ENCODE results near the gene LSM7. TPM values are rescaled to one million over a fixed set of nuclear protein-coding genes. Genes with fewer than 3 reads are reported as not detected.

Gene LSM7
- total and polyA plus RNA-seq, 9 of the 15 experiments (the other 6 are each of a cell fraction or from before 2014, with no cell fraction given) = 40.5 to 690 (median 265) TPM

DNA sequence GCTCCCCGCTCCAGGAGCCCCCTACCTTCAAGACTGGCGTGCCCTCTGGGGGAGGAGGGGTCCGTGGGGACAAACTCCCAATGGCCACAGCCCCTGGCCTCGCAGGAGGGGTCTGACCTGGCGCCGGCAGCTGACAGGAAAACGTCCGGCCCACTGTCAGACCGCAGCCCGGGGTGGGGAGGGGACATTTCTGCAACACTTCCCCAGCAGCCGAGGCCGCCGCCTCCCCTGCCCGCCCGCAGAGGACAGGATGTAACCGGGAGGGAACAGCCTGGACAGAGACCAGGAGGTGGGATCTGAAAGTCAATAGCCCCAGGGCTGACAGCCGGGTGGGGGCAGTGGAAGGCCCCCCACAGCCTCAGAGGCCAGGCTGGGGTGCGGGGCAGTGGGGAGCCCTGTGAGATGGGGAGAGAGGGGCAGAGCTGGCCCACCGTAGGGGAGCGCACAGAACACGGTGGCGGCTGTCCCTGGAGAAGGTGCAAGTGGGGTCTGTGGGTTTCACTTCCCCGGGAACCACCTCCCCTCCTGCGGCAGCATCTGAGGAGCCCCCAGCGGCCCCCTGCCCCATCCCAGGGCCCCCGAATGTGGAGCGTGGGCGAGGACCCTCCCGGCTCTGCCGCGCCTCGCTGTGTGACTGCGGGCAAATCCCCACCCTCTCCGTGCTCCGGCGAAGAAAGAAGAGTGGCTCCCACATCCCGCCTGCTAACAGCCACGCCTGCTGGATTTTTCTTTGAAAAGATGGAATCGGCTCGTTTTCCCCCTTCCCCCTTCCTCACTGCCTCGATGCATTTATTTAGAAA, 46.1 kb downstream of the LSM7 start, which contains the start of gene PEAK3:
PEAK3 (minus strand) TSS at position 114 of the 800 bp plus-strand sequence. CDS start 1,244 bp downstream, outside the sequence.
- no TSS peak for BruUV-seq (replicated peaks)
- Histone ChIP-seq H4K20me1 (replicated peaks; ENCODE audit: control insufficient read depth, insufficient read depth, low read length) (no peaks in the 10 kb centered on the region), H3K9me1 (ENCODE audit: control insufficient read depth, insufficient read depth, low read length) (no peaks in the 10 kb centered on the region), H3K79me2 (ENCODE audit: control insufficient read depth, insufficient read depth, low read length) (no peaks in the 10 kb centered on the region), H3K9ac (ENCODE audit: insufficient read depth in 1 of 2, low read depth in 2 of 2, low read length in 2 of 2) (peak within 1 kb of the TSS in 1 of 2 experiments; percentile 90; a peak in 3 of 4 replicates), H3K9me3 (replicated peaks; ENCODE audit: control insufficient read depth, insufficient read depth, low read depth, low read length) (no peaks in the 10 kb centered on the region), H3K36me3 (ENCODE audit: control insufficient read depth, insufficient read depth, low read length) (no peaks in the 10 kb centered on the region), H3K27ac (ENCODE audit: extremely low read depth, low read depth, low read length) (peak within 1 kb of the TSS; percentile 10; the same call in 1 of the 3 replicates), H2AFZ (ENCODE audit: low read depth, low read length) (peak within 1 kb of the TSS; percentile 49), H3K4me2 (ENCODE audit: insufficient read depth, low read length) (peak within 1 kb of the TSS; percentile 35), H3K4me1 (replicated peaks in 1 of 2; ENCODE audit: control insufficient read depth in 2 of 2, insufficient read depth in 2 of 2, low read length in 2 of 2) (peaks cover 0 to 27% of the 10 kb centered on the region in 2 experiments; a peak in 3 of 5 replicates), H3K4me3 (peak within 1 kb of the TSS; percentile 11; the same call in 1 of the 2 replicates), H3K27me3 (ENCODE audit: control insufficient read depth in 2 of 2, insufficient read depth in 2 of 2, low read length in 2 of 2) (no peaks in the 10 kb centered on the region)
- ATAC-seq = peak; percentile 86
- FAIRE-seq = no peak
- peak; percentile 56 to 75 (median 64) for DNase-seq (ENCODE audit: extremely low read depth in 1 of 4, low spot score in 3 of 4)
- in situ Hi-C loops (cut with MboI) = loop anchor here (5.0 kb wide), 1 partner anchor 105 kb away; no protein-coding TSS in a partner anchor
- 31% methylated on average over 23 of the region's 41 CpGs for WGBS (ENCODE audit: insufficient coverage, low coverage, missing lambda C conversion rate)
- CTCF ChIA-PET (ENCODE audit: low intra/inter-chr PET ratio) = no interaction called here
- intact Hi-C loops (cut with micrococcal nuclease) = no loop called here
- POLR2A ChIA-PET = interaction anchor here (0.6 to 1.4 kb wide), 6 partner anchors 9 to 190 kb away, joined by 3 to 5 read pairs (median 3); no protein-coding TSS in a partner anchor
- TF ChIP-seq ZNF551 (CRISPR knock-in tag; IDR thresholded peaks at IDR 0.05) (no peak), SMC3 (conservative IDR thresholded peaks at IDR 0.05; ENCODE audit: insufficient read depth, low read depth, low read length) (no peak), DPF2 (IDR thresholded peaks at IDR 0.05) (0 out of 2 replicates have a peak, but pooled peaks have one; percentile 20)
- TF ChIP-seq, protein P1, sequence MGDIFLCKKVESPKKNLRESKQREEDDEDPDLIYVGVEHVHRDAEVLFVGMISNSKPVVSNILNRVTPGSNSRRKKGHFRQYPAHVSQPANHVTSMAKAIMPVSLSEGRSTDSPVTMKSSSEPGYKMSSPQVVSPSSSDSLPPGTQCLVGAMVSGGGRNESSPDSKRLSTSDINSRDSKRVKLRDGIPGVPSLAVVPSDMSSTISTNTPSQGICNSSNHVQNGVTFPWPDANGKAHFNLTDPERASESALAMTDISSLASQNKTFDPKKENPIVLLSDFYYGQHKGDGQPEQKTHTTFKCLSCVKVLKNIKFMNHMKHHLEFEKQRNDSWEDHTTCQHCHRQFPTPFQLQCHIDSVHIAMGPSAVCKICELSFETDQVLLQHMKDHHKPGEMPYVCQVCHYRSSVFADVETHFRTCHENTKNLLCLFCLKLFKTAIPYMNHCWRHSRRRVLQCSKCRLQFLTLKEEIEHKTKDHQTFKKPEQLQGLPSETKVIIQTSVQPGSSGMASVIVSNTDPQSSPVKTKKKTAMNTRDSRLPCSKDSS (IDR thresholded peaks at IDR 0.05; ENCODE audit: low read depth, partially characterized antibody) = no peak
- TF ChIP-seq, protein P2, sequence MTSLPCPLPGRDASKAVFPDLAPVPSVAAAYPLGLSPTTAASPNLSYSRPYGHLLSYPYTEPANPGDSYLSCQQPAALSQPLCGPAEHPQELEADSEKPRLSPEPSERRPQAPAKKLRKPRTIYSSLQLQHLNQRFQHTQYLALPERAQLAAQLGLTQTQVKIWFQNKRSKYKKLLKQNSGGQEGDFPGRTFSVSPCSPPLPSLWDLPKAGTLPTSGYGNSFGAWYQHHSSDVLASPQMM (CRISPR knock-in tag; IDR thresholded peaks at IDR 0.05) = no peak
- TF ChIP-seq, protein P3, sequence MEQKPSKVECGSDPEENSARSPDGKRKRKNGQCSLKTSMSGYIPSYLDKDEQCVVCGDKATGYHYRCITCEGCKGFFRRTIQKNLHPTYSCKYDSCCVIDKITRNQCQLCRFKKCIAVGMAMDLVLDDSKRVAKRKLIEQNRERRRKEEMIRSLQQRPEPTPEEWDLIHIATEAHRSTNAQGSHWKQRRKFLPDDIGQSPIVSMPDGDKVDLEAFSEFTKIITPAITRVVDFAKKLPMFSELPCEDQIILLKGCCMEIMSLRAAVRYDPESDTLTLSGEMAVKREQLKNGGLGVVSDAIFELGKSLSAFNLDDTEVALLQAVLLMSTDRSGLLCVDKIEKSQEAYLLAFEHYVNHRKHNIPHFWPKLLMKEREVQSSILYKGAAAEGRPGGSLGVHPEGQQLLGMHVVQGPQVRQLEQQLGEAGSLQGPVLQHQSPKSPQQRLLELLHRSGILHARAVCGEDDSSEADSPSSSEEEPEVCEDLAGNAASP (IDR thresholded peaks at IDR 0.05) = no peak
- TF ChIP-seq, protein P4, sequence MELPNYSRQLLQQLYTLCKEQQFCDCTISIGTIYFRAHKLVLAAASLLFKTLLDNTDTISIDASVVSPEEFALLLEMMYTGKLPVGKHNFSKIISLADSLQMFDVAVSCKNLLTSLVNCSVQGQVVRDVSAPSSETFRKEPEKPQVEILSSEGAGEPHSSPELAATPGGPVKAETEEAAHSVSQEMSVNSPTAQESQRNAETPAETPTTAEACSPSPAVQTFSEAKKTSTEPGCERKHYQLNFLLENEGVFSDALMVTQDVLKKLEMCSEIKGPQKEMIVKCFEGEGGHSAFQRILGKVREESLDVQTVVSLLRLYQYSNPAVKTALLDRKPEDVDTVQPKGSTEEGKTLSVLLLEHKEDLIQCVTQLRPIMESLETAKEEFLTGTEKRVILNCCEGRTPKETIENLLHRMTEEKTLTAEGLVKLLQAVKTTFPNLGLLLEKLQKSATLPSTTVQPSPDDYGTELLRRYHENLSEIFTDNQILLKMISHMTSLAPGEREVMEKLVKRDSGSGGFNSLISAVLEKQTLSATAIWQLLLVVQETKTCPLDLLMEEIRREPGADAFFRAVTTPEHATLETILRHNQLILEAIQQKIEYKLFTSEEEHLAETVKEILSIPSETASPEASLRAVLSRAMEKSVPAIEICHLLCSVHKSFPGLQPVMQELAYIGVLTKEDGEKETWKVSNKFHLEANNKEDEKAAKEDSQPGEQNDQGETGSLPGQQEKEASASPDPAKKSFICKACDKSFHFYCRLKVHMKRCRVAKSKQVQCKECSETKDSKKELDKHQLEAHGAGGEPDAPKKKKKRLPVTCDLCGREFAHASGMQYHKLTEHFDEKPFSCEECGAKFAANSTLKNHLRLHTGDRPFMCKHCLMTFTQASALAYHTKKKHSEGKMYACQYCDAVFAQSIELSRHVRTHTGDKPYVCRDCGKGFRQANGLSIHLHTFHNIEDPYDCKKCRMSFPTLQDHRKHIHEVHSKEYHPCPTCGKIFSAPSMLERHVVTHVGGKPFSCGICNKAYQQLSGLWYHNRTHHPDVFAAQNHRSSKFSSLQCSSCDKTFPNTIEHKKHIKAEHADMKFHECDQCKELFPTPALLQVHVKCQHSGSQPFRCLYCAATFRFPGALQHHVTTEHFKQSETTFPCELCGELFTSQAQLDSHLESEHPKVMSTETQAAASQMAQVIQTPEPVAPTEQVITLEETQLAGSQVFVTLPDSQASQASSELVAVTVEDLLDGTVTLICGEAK (IDR thresholded peaks at IDR 0.05) = 0 out of 2 replicates have a peak, but pooled peaks have one; percentile 48
- TF ChIP-seq, protein P4 (CRISPR knock-in tag; IDR thresholded peaks at IDR 0.05) = no peak

All from K562 (cell line).